Lower leg skin (tissue), 3 donors: ENCODE results near the gene CSRP1.

Experiments
- CTCF ChIP-seq, 3 donors: fragments of 450-650 bp; IDR thresholded peaks; one replicate each; pipeline ENCODE4 v1.5.1; 2016; ENCODE audit warnings: antibody characterized with exemption in 3 of 3, mild to moderate bottlenecking in 3 of 3, moderate library complexity in 2 of 3
- POLR2A ChIP-seq, 2 donors: fragments of 450-650 bp; IDR thresholded peaks; one replicate each; pipeline ENCODE4 v1.6.1; 2016 to 2017; ENCODE audit warnings: antibody characterized with exemption in 2 of 2, mild to moderate bottlenecking in 1 of 2, moderate library complexity in 1 of 2

DNA sequence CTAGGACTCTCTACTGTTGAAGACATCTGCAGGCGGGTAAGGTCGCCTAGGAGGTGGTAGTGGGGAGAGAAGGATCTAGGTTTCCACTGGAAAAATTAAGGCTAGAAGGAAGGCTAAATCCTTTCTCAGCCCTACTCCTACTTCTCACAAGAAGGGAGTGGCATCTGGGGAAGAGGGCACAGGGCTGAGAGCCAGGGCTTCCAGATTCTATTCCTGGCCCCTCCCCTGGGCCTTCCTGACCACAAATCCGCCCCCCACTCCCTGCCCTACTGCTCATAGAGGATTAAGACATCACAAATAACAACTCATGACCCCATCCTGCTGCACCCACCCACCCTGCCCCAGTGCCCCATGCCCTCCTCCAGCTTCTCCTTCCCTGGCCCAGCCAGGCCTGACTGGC is 40.4 kb downstream of the CSRP1 start:
- TF ChIP-seq POLR2A (IDR thresholded peaks at IDR 0.05): no peak
- no peak for TF ChIP-seq CTCF (IDR thresholded peaks at IDR 0.05)
